ENCODE data around the gene CRHR2. TPM values are rescaled to one million over a fixed set of nuclear protein-coding genes. Genes with fewer than 3 reads are reported as not detected.

Gene CRHR2
- total and polyA plus RNA-seq, 2 of the 13 experiments (the other 11 are each of a cell fraction or from before 2014, with no cell fraction given), result not detected

GRCh38 chr7:30671793-30672465 is 10.3 kb downstream of the CRHR2 start (continued):
- TF ChIP-seq TRAFD1 (CRISPR knock-in tag; IDR thresholded peaks at IDR 0.05; ENCODE audit: borderline replicate concordance) (no peak), ZBTB38 (CRISPR knock-in tag; IDR thresholded peaks at IDR 0.05) (no peak), PRMT3 (CRISPR knock-in tag; IDR thresholded peaks at IDR 0.05; ENCODE audit: borderline replicate concordance, low read depth) (peak; percentile 91; the same call in 1 of the 2 replicates), HNRNPLL (IDR thresholded peaks at IDR 0.05; ENCODE audit: low read depth, low read length, poor library complexity, severe bottlenecking) (no peak), ZNF510 (CRISPR knock-in tag; IDR thresholded peaks at IDR 0.05; ENCODE audit: low read depth) (no peak), UBTF (CRISPR knock-in tag; IDR thresholded peaks at IDR 0.05) (no peak), RXRA (CRISPR knock-in tag; IDR thresholded peaks at IDR 0.05) (no peak), ZNF770 (CRISPR knock-in tag; IDR thresholded peaks at IDR 0.05) (no peak), ELK4 (CRISPR knock-in tag; IDR thresholded peaks at IDR 0.05; ENCODE audit: borderline replicate concordance) (no peak; the same call in 1 of the 2 replicates), CBX1 (IDR thresholded peaks at IDR 0.05; ENCODE audit: low read depth) (no peak), HDAC2 (CRISPR knock-in tag; IDR thresholded peaks at IDR 0.05) (peak; percentile 84), ZBTB34 (CRISPR knock-in tag; IDR thresholded peaks at IDR 0.05) (no peak), ZNF20 (CRISPR knock-in tag; IDR thresholded peaks at IDR 0.05) (no peak), RAD51 (IDR thresholded peaks at IDR 0.05; ENCODE audit: borderline replicate concordance) (no peak), REST (IDR thresholded peaks at IDR 0.05; ENCODE audit: borderline replicate concordance in 1 of 2, low read depth in 1 of 2, low read length in 2 of 2) (peak in 1 of 2 experiments; percentile 100), POLR2AphosphoS2 (IDR thresholded peaks at IDR 0.05; ENCODE audit: low read depth, low read length) (no peak)
